ENCODE results near the gene CSTF3.

Gene CSTF3

DNA sequence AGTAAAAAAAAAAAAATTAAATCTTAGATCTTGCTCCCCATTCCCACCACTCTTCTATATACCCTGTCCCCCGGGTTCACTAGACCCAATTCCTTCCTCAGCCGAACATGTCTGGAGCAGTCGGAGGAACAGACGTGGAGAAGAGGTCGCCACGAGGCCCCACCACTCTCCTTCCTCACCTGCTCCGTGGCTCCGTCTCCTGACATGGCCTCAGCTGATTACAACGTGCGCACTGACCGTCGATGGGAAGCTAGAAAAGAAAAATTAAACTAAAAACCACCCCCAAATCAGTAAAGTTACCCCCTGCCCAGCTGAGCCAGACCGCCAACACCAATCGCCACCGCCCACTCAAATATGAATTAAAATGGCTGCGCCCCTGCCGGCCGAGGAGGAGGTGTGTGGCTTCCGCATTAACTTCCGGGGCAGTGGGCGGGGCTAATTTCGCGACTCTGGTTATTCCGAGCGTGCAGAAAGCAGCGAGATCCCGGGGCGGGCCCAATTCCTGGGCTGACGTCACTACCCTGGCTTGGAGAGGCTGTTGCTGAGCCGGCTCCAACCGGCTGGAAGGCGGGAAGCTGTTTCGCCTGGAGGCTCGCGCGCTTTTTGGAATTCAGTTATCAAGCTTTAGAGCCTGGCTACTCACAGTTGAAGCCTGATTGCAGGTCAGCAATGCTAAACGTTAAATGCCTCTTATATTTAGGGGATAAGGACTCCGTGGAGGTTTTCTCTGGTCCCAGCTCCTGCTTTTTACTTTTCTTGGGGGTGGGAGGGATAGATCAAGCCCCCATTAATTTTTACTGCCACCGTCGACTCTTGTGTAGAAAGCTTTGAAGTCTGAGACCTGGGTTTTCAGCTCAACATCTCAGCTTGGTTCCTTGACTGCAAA, at the start of gene CSTF3 (continued):
- TF ChIP-seq, protein P1, sequence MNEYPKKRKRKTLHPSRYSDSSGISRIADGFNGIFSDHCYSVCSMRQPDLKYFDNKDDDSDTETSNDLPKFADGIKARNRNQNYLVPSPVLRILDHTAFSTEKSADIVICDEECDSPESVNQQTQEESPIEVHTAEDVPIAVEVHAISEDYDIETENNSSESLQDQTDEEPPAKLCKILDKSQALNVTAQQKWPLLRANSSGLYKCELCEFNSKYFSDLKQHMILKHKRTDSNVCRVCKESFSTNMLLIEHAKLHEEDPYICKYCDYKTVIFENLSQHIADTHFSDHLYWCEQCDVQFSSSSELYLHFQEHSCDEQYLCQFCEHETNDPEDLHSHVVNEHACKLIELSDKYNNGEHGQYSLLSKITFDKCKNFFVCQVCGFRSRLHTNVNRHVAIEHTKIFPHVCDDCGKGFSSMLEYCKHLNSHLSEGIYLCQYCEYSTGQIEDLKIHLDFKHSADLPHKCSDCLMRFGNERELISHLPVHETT (tag by site-specific recombination; IDR thresholded peaks at IDR 0.05): peak; percentile 64; the same call in 1 of the 2 replicates
- TF ChIP-seq ZNF138 (tag by site-specific recombination; IDR thresholded peaks at IDR 0.05; ENCODE audit: borderline replicate concordance) (no peak), ZNF621 (tag by site-specific recombination; IDR thresholded peaks at IDR 0.05) (no peak), ZNF558 (tag by site-specific recombination; IDR thresholded peaks at IDR 0.05) (no peak), SP3 (tag by site-specific recombination; IDR thresholded peaks at IDR 0.05) (peak; percentile 92), ZNF155 (tag by site-specific recombination; IDR thresholded peaks at IDR 0.05) (no peak), BCL11A (tag by site-specific recombination; IDR thresholded peaks at IDR 0.05; ENCODE audit: low read depth) (no peak), ZNF239 (tag by site-specific recombination; IDR thresholded peaks at IDR 0.05) (no peak), ZNF610 (tag by site-specific recombination; IDR thresholded peaks at IDR 0.05; ENCODE audit: borderline replicate concordance) (0 out of 2 replicates have a peak, but pooled peaks have one; percentile 10), ZNF521 (tag by site-specific recombination; IDR thresholded peaks at IDR 0.05) (no peak), MZF1 (tag by site-specific recombination; IDR thresholded peaks at IDR 0.05; ENCODE audit: borderline replicate concordance) (no peak), SALL2 (tag by site-specific recombination; IDR thresholded peaks at IDR 0.05; ENCODE audit: borderline replicate concordance) (no peak), ZNF626 (tag by site-specific recombination; IDR thresholded peaks at IDR 0.05) (0 out of 2 replicates have a peak, but pooled peaks have one; percentile 35), SCRT2 (tag by site-specific recombination; IDR thresholded peaks at IDR 0.05) (peak; percentile 87), KLF16 (tag by site-specific recombination; IDR thresholded peaks at IDR 0.05) (peak; percentile 60; the same call in 1 of the 2 replicates)

DNA sequence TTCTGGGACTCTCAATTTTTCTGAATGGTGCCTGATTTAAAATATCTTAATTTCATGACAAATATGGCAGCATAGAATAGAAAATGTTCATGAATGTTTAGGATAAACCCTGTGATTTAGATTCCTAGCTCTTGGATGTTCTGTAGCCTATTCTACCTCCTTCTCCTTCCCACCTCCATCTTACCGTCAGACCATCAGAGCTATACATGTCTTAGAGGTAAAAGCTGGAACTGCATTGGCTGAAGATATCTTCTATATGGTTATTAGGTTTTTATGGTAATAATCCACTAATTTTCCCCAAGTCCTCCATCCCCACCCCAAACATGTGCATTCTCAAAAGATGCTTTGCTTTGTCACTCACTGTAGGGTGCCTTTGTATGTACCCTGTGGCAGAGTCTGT, 46.9 kb upstream of the CSTF3 start:
- H3K36me3 ChIP-seq (ENCODE audit: control insufficient read depth in 2 of 2, insufficient read depth in 1 of 2, low read length in 2 of 2): no peaks in the 10 kb centered on the region
- ChIA-PET POLR2A (interaction anchor here (0.6 to 0.7 kb wide), 2 partner anchors 11 to 18 kb away, joined by 3 read pairs; no protein-coding TSS in a partner anchor), CTCF (interaction anchor here (0.7 to 2.7 kb wide), 2 partner anchors 12 to 89 kb away, joined by 5 to 9 read pairs; no protein-coding TSS in a partner anchor)
- TF ChIP-seq ZNF223 (tag by site-specific recombination; IDR thresholded peaks at IDR 0.05): no peak
- no peak for TF ChIP-seq MYNN (tag by site-specific recombination; IDR thresholded peaks at IDR 0.05; ENCODE audit: borderline replicate concordance)
- no peak for TF ChIP-seq ZNF555 (tag by site-specific recombination; conservative IDR thresholded peaks at IDR 0.05)
- no peak for TF ChIP-seq ZNF132 (tag by site-specific recombination; IDR thresholded peaks at IDR 0.05; ENCODE audit: borderline replicate concordance)
- TF ChIP-seq, protein P2, sequence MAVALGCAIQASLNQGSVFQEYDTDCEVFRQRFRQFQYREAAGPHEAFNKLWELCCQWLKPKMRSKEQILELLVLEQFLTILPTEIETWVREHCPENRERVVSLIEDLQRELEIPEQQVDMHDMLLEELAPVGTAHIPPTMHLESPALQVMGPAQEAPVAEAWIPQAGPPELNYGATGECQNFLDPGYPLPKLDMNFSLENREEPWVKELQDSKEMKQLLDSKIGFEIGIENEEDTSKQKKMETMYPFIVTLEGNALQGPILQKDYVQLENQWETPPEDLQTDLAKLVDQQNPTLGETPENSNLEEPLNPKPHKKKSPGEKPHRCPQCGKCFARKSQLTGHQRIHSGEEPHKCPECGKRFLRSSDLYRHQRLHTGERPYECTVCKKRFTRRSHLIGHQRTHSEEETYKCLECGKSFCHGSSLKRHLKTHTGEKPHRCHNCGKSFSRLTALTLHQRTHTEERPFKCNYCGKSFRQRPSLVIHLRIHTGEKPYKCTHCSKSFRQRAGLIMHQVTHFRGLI (tag by site-specific recombination; IDR thresholded peaks at IDR 0.05): no peak
- TF ChIP-seq EGR2 (tag by site-specific recombination; IDR thresholded peaks at IDR 0.05; ENCODE audit: low read depth): no peak
- TF ChIP-seq ZNF324 (tag by site-specific recombination; IDR thresholded peaks at IDR 0.05): no peak
- TF ChIP-seq ZNF843 (tag by site-specific recombination; IDR thresholded peaks at IDR 0.05): no peak
- no peak for TF ChIP-seq SCRT1 (tag by site-specific recombination; IDR thresholded peaks at IDR 0.05; ENCODE audit: borderline replicate concordance)
- no peak for TF ChIP-seq OVOL3 (tag by site-specific recombination; IDR thresholded peaks at IDR 0.05)
- TF ChIP-seq ZFP69B (tag by site-specific recombination; IDR thresholded peaks at IDR 0.05): no peak
- TF ChIP-seq ZBTB48 (tag by site-specific recombination; IDR thresholded peaks at IDR 0.05): no peak
- no peak for TF ChIP-seq ZFP41 (tag by site-specific recombination; IDR thresholded peaks at IDR 0.05; ENCODE audit: borderline replicate concordance)
- TF ChIP-seq ZNF184 (tag by site-specific recombination; IDR thresholded peaks at IDR 0.05): no peak
- no peak for TF ChIP-seq ZNF394 (tag by site-specific recombination; IDR thresholded peaks at IDR 0.05; ENCODE audit: borderline replicate concordance)
- TF ChIP-seq ZNF274 (IDR thresholded peaks at IDR 0.05; ENCODE audit: low read length): no peak
- no peak for TF ChIP-seq ZNF274 (tag by site-specific recombination; IDR thresholded peaks at IDR 0.05; ENCODE audit: borderline replicate concordance)
- TF ChIP-seq ZNF792 (tag by site-specific recombination; IDR thresholded peaks at IDR 0.05): no peak
- TF ChIP-seq ZNF571 (tag by site-specific recombination; IDR thresholded peaks at IDR 0.05): no peak
- no peak for TF ChIP-seq ZNF248 (tag by site-specific recombination; IDR thresholded peaks at IDR 0.05)
- no peaks in the 10 kb centered on the region for H3K4me1 ChIP-seq (ENCODE audit: control insufficient read depth, insufficient read depth, low read length)
- H3K27ac ChIP-seq (ENCODE audit: extremely low read depth, low read depth, low read length): no peak overlapping the region
- no peak overlapping the region for H3K4me3 ChIP-seq (ENCODE audit: low read depth, low read length)
- H3K9me3 ChIP-seq (ENCODE audit: control insufficient read depth, insufficient read depth, low read depth, low read length): no peaks in the 10 kb centered on the region
